Sigmoid colon (tissue), 4 donors: ENCODE data around the gene ROPN1.
"Not testable (repeated sequence)": the region's sequence is repeated elsewhere in the genome, so short reads cannot be mapped to it uniquely, and the experiment has no call there.

Experiments used
- EP300 ChIP-seq, 4 donors: sonication (generic); formaldehyde crosslinking; IDR thresholded peaks; one replicate each; pipeline ENCODE4 v1.6.1; 2017; ENCODE audit warnings: antibody characterized with exemption in 4 of 4
- POLR2AphosphoS5 ChIP-seq, 4 donors: sonication (generic); formaldehyde crosslinking; IDR thresholded peaks; one replicate each; pipeline ENCODE4 v1.6.1; 2017; ENCODE audit warnings: antibody characterized with exemption in 4 of 4

GRCh38 chr3:123975030-123975429, 16.9 kb downstream of the ROPN1 start:
- not testable (repeated sequence) for TF ChIP-seq EP300, POLR2AphosphoS5 (IDR thresholded peaks at IDR 0.05)
